GM21390 (cell line): ENCODE measurements around the gene TMEM181.
"Not testable (repeated sequence)": the region's sequence is repeated elsewhere in the genome, so short reads cannot be mapped to it uniquely, and the experiment has no call there.

Experiments
- ATAC-seq: cut with Tn5 transposase; IDR thresholded peaks from one replicate; pipeline ENCODE4 v1.9.1; 2021; ENCODE audit not compliant: unreplicated experiment

The TMEM181 gene

DNA sequence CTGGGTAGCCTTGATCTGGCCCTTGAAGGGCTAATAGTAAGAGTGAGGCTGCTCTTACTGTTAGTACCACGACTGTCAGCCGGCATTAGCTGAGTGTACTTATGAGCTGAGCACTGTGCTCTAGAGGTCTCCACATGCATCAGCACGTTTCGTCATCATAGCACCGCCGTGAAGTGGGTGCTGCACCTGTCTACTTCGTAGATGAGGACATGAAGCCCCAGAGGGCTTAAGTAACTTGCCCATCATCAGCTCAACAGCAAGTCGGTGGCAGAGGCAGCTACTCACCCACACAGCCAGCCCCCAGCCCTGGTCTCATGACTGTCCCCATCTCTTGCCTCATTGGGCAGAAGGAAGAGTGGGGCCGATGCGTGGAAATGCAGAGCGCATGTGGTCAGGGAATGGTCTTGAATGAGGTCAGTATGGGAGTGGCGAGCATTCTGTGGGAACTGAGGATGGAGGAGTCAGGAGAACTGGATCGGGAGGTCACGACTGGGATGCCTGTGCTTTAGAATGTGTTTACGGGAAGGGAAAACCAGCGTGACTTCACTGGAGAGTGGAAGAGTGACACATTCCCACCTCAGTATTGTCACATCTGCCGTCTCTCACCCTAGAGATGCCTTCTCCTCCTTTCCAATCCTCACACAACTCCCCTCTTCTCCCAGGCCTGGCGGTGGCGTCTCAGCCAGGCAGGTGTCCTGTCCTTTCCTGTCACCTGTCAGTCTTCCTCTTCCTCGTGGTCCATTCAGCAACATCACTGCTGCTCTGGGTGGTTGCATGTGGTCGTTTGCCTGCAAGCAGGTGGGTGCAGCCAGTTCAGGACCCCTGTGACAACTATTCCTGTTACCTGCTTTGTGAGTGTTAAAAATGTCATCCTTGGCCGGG is 95.9 kb downstream of the TMEM181 start:
- ATAC-seq, result no peak

DNA sequence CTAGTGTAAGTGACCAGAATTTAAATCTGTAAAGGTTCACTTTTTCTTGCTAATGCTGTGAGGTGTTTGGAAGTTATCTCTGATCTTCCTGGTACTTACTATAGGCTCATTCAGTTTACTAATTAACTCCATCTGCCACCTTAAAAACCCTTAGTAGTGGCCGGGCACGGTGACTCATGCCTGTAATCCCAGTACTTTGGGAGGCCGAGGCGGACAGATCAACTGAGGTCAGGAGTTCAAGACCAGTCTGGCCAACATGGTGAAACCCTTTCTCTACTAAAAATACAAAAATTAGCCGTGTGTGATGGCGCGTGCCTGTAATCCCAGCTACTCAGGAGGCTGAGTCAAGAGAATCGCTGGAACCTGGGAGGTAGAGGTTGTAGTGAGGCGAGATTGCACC is 97.1 kb downstream of the TMEM181 start:
- not testable (repeated sequence) for ATAC-seq

GRCh38 chr6:158660333-158660754 is 100.5 kb downstream of the TMEM181 start:
- no peak for ATAC-seq

DNA sequence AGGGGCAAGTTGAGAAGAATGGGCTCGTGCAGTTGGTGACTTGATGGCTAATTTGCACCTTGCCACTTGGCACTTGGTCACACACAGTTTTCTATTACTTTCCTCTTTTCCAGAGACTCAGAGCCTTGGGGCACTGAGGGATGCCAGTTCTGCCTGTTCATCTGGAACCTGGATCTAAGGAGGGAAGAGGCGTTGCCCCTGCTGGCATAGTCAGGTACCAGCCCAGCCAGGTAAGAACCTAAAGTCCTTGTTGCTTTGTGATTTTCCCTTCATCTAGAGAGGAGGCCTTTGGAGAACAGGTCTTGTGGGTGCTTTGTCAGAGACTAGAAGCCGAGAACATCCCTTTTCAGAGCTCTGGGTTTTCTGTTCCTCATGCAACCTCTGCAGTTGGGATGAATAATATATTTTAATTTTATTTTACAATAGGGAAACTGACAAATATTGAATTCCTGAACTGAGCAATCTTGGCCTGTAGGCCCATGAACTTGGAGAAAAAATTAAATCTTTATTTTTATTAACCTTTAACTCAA is 101.3 kb downstream of the TMEM181 start:
- ATAC-seq, result no peak

DNA sequence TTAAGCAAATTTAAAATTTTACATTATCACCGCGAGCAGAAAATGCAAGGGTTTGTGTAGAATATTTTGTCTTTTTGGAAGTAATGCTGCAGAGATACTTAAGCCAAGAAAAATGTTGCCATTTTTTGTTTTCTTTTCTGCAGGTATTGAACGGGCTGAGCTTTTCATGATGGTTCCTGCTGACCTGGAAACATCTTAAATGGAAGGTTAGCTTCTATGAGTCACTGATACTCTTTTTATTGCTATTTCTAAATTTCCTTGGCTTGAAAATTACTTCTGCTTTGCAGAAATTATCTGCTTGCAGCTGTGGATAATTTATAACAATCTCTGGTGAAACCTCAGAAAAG is 102.7 kb downstream of the TMEM181 start:
- no peak for ATAC-seq

GRCh38 chr6:158662954-158663624 is 103.2 kb downstream of the TMEM181 start:
- ATAC-seq, result no peak

DNA sequence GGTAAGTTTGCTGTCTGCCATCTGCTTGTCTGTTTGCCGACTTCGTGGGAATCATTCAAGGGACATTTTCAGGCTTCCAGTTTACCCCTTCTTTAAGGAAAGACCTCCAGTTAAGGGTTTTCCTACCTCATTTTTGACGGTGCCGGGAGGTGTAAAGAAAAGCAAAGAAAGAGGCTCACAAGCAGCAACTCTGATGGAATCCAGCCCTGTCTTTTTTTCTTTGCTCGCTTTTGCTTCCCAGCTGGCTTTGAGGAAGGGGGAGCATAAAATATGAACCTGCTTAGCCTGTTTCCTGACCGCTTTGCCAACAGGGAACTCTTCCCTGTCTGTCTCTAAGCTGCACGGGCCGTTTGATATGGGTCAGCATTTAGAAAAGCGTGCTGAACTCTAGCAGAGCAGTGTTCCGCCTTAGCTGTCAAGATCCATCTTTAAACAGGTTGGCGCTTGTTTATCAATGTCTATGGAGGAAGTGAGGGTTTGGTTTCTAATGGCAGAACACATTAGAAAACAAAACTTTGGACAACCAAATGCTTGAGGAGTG is 103.8 kb downstream of the TMEM181 start:
- ATAC-seq, result no peak

- no peak for ATAC-seq
These were observed 105.4 kb downstream of the TMEM181 start for GRCh38 chr6:158665332-158665731.

- ATAC-seq, result no peak
These were observed 106.9 kb downstream of the TMEM181 start for GRCh38 chr6:158666628-158667359.

DNA sequence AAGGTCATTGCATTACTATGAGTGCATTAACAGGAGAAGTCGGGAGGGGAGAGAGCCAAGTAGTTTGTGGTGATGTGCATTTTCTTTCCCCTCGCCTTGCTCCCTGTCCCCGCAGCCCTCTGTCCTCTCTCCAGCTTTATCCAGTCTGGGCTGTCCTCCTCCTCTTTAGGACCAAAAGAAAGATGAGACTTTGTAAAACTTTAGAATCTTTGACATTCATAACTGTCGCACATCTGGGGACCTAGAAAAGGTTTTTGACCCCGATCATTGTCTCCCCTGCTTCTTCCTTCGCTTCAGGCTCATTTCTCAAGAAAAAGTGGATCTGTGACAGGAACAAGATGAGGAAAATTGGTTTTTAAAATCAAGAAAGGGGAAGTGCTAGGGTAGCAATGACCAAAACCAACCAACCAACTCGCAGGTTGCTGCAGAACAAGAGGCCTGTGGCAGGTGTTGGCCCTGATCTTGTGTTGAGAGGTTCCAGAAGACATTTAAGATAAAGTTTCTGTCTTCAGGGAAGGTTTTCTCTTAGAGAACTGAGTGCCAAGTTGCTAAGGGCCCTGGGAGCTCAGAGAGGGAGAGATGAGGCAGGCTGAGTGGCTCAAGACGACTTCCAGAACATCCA is 107.6 kb downstream of the TMEM181 start:
- no peak for ATAC-seq

DNA sequence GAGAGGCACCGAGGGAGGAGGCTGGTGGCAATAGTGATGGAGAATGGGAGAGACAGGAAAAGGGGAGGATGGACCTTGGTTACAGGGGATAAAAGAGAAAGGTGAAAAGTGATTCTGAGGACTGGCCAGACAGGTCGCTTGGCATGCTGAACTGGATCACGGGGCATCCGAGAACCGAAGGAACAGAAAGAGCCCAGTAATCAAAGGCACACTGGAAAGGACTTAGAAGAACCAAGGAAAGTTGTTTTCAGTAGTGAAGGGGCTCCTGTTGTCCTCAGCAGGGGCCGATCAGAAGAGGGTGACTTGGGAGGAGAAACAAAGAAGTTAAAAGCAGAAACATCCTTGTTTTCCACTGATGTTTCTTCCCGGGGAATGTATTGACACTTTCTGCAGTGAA is 108.8 kb downstream of the TMEM181 start:
- ATAC-seq, result no peak

DNA sequence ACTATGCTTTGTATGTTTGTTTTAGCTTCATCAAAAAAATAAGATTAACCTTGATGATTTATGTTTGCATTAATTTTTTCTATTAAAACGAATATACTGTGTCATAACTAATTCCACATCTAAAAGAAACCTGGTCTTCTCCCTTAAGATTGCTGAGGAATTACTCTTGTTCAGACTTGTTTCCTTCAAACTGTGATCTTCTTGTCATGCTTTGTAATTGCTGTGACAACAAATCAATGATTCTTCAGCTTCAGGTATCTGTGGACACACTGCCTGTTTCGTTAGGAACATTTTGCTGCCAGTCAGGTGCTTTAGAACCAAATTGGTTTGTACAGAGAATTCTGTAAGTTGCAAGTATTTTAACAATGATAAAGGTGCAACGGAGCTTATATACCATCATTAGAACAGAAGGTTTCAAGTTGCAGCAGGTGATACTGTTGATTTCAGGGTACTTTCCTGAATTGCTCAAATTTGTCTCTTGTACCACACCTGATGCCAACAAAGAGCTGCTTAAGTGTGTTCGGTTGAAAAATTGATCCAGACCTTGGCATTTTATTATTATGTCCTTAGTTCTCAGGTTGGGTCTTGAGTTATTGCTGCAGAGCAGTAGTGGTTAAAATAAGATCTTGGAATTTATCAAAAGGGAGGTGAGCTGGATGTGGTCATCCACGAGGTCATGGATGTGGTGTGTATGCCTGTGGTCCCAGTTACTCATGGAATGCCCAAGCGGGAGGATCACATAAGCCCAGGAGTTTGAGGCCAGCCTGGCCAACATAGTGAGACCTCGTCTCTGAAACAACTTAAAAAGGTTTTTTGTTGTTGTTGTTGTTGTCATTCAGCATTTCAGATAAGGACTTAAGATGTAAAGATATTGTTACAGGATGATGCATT is 109.5 kb downstream of the TMEM181 start:
- no peak for ATAC-seq

DNA sequence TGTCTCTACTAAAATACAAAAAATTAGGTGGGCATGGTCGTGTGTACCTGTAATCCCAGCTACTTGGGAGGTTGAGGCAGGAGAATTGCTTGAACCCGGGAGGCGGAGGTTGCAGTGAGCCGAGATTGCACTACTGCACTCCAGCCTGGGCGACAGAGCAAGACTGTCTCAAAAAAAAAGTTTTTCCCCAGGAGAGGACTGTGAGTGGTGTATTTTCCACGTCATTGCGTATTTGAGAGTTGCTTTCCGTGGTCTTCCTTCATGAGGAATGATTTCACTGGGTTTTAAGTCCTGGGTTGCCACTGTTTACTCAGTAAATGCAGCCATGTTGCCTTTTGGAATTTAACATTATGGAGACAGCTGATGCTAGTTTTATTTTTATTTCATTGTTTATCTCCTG is 112.2 kb downstream of the TMEM181 start:
- ATAC-seq, result not testable (repeated sequence)

DNA sequence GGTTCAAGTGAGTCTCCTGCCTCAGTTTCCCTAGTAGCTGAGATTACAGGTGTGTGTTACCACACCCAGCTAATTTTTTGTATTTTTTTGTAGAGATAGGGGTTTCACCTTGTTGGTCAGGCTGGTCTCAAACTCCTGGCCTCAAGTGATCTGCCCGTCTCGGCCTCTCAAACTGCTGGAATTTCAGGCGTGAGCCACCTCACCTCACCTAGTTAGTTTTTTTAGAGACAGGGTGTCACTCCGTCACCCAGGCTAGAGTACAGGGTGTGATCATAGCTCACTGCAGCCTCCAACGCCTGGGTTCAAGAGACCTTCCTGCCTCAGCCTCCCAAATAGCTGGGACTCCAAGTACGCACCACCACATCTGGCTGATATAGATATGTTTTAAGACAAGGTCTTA is 112.8 kb downstream of the TMEM181 start:
- no peak for ATAC-seq

DNA sequence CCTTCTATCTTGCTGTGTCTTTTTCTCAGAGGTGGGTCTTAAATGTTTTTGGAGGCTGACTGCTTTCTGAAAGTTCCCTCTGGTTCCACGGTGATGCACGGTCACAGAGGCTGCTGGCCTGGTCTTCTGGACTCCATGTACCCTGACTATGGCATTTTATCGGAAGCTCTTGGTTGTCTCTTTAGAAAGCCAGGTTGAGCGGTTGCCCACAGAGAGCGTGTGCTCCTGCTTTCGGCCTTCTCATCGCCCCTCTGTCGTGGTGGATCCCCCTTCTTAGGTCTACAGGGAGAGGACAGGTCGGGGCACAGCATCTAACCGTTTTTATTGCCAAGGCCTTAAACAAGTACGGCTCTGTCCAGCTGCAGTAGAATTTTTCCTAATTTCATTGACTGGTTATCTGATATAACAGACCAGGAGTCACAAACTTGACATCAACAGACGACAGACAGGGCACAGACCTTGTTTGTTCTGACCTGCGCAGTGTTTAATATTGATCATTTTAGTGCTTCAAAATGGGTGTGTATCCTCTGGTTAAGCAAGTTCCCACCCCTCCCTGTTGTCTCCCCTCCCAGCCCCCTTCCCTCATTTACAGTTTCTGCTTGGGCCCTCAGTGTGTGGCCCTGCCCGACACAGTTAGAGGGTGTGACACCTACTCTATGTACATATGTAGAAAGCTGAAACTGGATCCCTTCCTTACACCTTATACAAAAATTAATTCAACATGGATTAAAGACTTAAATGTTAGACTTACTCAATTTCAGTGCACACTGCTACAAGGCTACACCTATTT is 114.6 kb downstream of the TMEM181 start:
- ATAC-seq, result no peak

GRCh38 chr6:158677094-158677493 is 117.2 kb downstream of the TMEM181 start:
- not testable (repeated sequence) for ATAC-seq

- ATAC-seq, result no peak
These were observed 118.2 kb downstream of the TMEM181 start for GRCh38 chr6:158677906-158678578.

DNA sequence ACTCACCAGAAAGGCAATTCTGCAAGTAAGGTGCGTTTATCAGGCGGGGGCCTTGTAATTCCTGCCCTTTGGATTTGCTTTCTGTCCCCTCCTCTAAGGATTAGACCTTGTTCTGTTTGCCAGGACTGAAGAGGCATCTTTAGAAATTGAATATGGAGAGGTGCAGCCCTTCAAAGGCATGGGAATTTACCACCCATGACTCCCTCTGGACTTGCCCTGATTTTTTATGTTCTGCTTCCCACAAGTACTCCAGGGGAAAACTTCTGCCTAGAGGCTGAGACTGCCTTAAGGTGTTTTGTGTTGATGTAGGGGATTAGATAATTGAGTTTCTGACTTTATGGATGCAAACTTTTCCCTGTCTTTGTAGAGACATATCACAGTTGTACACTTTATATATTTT is 120.1 kb downstream of the TMEM181 start:
- ATAC-seq, result no peak
